Stomach (tissue), 4 donors: ENCODE results near the gene P2RY11.

Experiments
- POLR2A ChIP-seq, 4 donors: fragments of 450-650 bp; IDR thresholded peaks; one replicate each; pipeline ENCODE4 v1.6.1; 2016; ENCODE audit warnings: antibody characterized with exemption in 4 of 4, control low read depth in 2 of 4, mild to moderate bottlenecking in 1 of 4, moderate library complexity in 1 of 4
- POLR2AphosphoS5 ChIP-seq, 3 donors: sonication (generic); formaldehyde crosslinking; IDR thresholded peaks; one replicate each; pipeline ENCODE4 v1.6.1; 2016; ENCODE audit warnings: antibody characterized with exemption in 3 of 3
- TF ChIP-seq, protein P1 (sequence below), 7 experiments: fragments of 450-650 bp in 4 of 7; fragments of 200-600 bp in 3 of 7; sonication (generic) in 3 of 7; IDR thresholded peaks; one replicate each; pipeline ENCODE4 v1.5.1; 2016 to 2019; ENCODE audit warnings: antibody characterized with exemption in 7 of 7, control low read depth in 2 of 7, mild to moderate bottlenecking in 1 of 7

DNA sequence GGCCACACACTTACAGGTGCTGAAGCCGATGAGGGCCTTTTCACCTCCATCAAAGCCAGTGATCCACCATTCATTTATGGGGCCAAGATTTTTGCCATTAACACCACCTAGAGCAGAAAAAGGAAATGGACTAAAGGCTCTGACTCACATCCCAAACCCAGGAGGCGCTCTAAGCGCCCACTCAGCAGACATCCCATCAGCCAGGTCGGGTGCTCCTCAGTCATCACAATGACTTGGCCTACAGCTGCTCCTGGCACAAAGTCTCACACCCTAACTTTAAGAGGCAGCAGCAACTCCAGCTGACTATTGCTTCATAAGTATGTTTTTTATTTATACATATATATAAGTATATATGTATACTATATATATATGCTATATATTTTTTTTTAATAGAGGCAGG is 44.3 kb downstream of the P2RY11 start:
- TF ChIP-seq, protein P1, sequence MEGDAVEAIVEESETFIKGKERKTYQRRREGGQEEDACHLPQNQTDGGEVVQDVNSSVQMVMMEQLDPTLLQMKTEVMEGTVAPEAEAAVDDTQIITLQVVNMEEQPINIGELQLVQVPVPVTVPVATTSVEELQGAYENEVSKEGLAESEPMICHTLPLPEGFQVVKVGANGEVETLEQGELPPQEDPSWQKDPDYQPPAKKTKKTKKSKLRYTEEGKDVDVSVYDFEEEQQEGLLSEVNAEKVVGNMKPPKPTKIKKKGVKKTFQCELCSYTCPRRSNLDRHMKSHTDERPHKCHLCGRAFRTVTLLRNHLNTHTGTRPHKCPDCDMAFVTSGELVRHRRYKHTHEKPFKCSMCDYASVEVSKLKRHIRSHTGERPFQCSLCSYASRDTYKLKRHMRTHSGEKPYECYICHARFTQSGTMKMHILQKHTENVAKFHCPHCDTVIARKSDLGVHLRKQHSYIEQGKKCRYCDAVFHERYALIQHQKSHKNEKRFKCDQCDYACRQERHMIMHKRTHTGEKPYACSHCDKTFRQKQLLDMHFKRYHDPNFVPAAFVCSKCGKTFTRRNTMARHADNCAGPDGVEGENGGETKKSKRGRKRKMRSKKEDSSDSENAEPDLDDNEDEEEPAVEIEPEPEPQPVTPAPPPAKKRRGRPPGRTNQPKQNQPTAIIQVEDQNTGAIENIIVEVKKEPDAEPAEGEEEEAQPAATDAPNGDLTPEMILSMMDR (IDR thresholded peaks at IDR 0.05), result no peak
- TF ChIP-seq POLR2AphosphoS5 (IDR thresholded peaks at IDR 0.05) (no peak), POLR2A (IDR thresholded peaks at IDR 0.05) (no peak)
